Measurements from ENCODE around the gene MAD2L1BP.

MAD2L1BP gene

GRCh38 chr6:43667245-43668150 is 31.9 kb downstream of the MAD2L1BP start:
- DNase-seq = peak; percentile 84

- DNase-seq = peak; percentile 56
These were observed 32.8 kb downstream of the MAD2L1BP start for GRCh38 chr6:43668151-43669028.

DNA sequence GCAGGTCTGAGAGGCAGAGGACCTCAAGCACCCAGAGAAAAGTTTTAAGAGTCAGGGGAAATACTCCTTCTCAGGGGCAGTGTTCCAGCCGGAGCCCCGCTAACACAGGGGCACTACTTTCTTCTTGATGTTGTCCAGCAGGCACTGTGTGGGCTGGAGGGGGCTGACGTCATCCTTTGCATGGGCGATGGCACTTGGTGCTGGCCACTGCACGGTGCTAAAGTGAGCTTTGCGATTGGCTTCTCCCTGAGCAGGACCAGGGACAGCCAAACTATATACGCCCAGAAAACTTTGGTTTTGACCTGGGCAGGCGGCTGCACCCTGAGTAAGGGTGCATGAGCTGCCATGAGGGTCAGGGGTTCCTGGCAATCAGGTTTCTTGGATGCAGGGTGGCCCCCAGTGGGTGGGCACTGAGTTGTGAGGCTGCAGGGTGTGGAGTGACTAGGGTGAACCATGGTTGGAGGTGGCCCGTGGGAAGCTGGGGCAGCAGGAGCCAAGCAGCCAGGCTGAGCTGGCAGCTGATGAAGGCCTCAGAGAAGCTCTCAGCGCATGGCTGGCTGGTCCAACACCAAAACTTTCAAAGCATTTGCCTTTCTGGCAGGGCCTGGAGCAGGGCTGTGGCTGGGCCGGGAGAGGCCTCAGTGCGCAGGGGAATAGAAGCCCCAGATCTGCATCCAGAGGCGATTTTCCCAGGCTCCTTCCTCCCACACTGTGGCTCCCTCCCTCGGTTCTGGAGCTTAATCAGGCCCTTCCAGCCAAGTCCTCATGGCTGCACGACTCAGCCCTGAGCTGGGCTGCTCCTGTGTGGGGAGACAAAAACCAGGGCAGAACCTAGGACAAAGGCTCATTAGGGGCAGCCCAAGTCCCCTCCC is 33.6 kb downstream of the MAD2L1BP start:
- DNase-seq = no peak

GRCh38 chr6:43669922-43670622 is 34.4 kb downstream of the MAD2L1BP start:
- no peak for DNase-seq

GRCh38 chr6:43670623-43670986 is 35.0 kb downstream of the MAD2L1BP start:
- no peak for DNase-seq

DNA sequence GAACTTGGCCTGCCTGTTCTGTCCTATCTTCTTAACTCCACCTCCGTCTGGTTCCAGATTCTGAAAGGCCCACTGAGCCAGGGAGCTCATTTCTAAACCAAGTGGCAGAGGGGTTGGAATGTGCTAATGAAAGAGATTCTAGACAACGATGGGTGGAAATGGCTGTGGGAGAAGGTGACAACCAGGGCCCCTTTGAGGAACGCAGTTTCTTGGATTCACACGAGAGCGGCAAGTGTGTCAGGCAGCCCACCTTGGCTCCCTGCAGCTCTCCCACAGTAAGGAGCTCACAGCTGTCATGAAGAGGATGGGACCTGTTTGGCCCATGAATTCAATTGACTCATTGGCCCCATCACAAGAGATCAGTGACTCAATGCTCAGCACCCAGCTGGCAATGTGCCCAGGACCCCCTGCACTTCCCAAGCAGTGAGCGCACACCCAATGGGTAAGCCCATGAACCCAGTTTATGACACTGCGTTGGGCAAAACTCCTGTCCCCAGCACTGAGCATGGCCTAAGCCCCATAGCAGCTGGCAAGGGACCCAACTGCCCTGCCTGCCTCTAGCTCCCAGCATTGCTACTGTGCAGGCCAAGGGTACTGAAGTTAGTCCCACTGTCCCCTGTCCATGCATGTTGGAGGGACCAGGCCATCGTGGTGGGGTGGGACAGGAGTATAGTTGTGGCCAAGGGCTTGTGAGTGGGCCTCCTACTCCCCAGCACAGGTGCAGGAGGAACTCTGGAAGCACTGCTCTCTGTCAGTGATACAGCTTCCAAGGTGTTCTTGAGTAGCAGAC is 35.6 kb downstream of the MAD2L1BP start:
- no peak for DNase-seq

DNA sequence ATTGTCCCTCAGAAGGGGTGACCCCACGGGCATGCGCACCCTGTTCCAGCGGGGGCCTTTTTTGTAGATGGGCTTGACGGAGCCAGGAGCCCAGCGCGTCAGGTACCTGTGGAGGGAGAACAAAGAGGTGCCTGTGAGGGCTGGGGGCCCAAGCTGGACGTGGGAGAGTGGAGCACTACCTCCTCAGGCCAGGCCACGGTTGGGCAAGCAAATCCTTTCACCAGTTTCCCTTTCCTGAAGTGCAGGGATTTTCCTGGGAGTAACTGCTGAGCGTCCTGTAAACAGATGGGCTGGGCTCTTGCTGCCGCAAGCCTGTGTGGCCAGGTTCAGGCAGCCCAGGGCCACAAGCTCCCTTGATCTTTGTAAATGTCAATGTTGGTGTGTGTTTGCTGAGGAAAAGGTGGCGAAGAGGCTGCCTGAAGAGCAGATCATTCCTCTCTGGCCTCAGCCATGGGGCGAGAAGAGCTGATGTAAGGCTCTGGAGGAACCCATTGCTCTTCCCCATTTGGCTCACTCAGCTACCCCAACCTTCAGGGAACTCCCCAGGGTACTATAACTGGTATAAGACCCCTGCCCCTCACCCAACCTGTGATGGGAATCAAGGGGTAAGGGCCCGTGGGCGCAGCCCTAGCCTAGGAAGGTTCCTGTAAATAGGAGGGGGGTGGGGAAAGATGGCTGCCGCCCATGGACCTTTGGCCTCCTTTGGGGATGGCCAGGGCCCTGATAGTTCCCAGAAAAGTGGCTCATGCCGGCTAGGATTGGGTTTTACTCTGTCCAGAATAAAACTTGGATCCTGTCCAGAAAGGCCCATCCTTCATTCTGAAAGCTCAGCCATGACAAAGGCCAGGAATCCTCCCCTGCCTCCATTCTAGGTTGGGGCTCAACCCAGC is 36.4 kb downstream of the MAD2L1BP start:
- DNase-seq = no peak

DNA sequence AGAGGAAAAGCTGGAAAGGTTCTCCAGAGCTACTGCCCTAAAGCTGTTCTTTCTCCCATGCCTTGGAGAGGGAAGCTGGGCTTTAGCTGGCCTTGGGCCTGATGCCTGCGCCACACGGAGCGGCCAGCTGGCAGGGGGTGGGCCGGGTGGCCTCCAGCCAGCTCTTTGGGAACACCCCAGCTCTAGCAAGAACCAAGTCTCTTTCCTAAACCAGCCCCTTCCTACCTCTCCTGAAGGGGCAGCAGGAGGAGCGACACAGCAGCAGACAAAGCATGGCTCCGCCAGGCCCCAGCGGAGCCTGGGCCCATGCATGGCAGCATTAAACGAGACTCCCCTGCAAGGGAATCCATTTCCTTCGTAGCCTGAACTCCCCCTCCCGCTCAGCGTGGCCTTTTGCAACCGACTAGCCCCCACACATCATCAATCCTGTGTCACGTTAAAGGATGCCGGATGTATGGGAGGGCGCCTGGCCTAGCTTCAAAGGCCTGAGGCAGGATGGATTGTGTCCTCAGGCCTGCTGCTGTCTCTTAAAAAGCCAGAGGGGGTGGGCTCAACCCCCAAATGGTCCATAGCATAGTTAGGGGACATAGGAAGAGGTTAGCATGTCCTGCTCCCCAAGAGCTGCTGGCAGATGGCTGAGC is 37.9 kb downstream of the MAD2L1BP start:
- DNase-seq = no peak

DNA sequence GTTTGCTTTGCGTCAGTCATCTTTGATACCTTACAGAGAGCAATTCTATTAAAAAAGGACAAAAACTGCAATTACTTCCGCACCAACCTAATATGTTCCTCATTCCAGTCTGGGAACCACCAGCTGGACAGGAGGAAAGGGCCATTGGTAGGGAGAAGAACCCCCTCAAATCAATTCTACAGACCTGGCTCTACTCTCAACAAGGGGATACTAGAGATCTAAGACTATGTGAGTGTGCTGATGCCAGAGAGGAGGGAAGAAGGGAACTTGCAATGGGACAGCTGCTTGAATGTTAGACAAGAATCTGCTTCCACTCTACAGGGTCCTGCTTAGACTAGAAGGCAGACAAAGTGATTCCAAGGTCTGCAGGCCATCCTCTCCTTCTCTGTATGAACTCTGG is 38.7 kb downstream of the MAD2L1BP start:
- no peak for DNase-seq

DNA sequence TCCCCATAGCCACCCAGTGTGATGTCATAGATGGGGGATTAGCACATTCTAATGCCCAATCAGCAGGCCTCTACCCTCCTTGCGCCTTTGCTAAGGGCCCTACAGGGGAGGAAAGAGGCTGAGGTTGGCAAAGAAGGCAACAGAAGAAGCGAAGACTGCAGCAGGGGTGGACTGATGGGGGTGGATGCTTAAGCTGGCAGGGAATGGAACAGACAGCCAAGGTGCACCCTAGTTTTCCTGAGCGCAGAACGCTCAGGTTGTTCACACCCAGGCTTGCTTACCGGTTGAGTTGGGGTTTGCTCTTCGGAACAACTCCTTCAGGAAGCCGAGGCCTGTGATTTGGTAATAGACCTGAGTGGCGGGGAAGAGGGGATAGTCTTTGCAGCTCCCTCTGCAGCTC is 39.3 kb downstream of the MAD2L1BP start:
- DNase-seq = no peak

GRCh38 chr6:43676962-43677606 is 41.4 kb downstream of the MAD2L1BP start:
- DNase-seq = no peak

GRCh38 chr6:43677759-43678158 is 42.1 kb downstream of the MAD2L1BP start:
- DNase-seq = no peak

DNA sequence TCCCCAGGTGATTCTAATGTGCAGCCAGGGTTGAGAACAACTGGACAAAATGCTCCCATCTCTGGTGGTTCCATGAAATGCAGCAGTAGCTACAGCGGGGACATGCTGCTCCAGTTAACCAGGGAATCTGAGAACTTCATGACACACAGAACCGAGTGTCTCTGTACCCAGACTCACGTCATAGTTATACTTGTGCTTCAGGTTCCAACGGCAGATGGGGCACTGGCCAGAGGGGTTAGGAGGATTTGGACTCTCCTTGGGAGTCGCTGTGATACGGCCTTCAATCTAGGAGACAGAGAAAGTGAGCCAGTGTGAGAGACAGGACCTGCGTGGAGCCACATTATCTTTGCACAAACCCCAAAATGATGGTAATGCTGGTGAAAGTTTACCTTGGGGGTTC is 42.7 kb downstream of the MAD2L1BP start:
- DNase-seq = no peak

DNA sequence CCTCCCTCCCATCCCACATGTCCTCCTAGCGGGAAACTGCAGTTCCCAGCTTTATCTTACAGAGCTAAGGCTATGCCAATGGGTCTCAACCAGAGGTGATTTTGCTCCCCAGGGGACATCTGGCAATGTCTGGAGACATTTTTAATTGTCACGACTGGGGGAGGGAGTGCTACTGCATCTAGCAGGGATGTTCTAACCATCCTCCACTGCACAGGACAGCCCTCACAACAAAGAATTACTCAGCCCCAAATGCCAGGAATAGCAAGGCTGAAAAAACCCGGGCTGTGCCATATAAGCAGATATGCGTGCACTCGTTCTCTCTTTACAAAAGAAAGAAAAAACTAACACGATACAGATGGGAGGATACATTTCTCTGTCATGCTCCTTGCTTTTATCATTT is 43.4 kb downstream of the MAD2L1BP start:
- no peak for DNase-seq

DNA sequence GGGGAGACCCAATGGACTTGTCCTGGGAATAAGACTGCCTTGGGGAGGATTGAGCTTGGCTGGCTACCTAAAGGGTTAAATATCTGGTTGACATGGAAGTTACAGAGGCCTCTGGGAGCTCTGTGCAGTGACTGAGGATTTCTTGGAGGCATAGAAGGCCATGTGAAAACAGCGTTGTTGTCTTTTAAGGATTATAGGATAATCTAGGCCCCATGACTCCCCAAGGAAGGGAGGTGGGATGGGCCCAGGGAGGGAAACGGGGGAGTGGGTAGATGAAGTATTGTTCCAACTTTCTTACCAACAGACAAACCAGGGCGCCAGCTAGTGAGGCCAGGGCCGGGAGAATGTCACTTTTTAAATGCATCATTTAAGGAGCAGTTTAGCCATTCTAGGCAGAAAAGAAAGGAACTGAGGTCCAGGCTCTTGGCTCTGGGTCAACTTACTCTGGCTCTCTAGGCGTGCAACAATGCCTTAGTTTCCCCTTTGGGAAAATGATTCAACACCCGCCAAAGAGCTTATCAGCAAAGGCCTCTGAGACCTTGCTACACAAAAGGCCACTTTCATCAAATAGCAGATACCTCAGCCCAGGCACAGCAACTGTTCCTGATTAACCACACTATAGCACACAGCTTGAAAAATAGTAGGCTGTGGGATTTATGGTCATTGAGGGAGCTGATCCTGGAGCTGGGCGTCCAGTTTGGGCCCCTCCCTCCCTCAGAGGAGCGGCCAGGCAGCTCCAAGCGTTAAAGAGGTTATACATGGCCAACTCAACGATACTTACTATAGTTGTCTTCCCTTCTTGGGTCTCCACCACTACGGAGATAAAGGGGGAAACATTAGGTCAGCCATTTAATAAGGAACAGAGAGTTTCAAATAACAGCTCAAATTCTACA is 44.9 kb downstream of the MAD2L1BP start:
- DNase-seq = no peak

- no peak for DNase-seq
These were observed 45.7 kb downstream of the MAD2L1BP start for GRCh38 chr6:43681303-43681702.

- no peak for DNase-seq
These were observed 47.2 kb downstream of the MAD2L1BP start for GRCh38 chr6:43682724-43683429.
